GM23338 (cell line): ENCODE data around the gene CEBPZ. TPM values are rescaled to one million over a fixed set of nuclear protein-coding genes. Genes with fewer than 3 reads are reported as not detected.

Experiments used
- ATAC-seq: fragments of 200-7000 bp; cut with Tn5 transposase; 3 replicates; pipeline ENCODE4 v1.9.1; 2020
- DNase-seq: peaks from one replicate; pipeline ENCODE4 v3.0.0-alpha.2; 2015; ENCODE audit warnings: low spot score
- H2AFZ ChIP-seq: fragments of 200-600 bp; sonication (generic); 2 replicates; pipeline ENCODE4 v1.8.0; 2016; ENCODE audit warnings: antibody characterized with exemption, mild to moderate bottlenecking, moderate library complexity
- H3F3A ChIP-seq: fragments of 200-600 bp; sonication (generic); replicated peaks from 2 replicates; pipeline ENCODE4 v1.8.0; 2017; ENCODE audit warnings: antibody characterized with exemption, mixed run types, low read depth
- H3K27ac ChIP-seq: fragments of 200-600 bp; sonication (generic); 2 replicates; pipeline ENCODE4 v1.6.1; 2016; ENCODE audit warnings: low read depth
- H3K27me3 ChIP-seq: fragments of 200-600 bp; sonication (generic); 2 replicates; pipeline ENCODE4 v1.8.0; 2016; ENCODE audit warnings: mild to moderate bottlenecking, mixed run types, moderate library complexity; ENCODE audit not compliant: insufficient read depth
- H3K36me3 ChIP-seq: fragments of 200-600 bp; sonication (generic); 2 replicates; pipeline ENCODE4 v1.8.0; 2016; ENCODE audit warnings: mild to moderate bottlenecking; ENCODE audit not compliant: insufficient read depth
- H3K4me1 ChIP-seq: fragments of 200-600 bp; sonication (generic); 2 replicates; pipeline ENCODE4 v1.8.0; 2016; ENCODE audit warnings: mild to moderate bottlenecking, moderate library complexity; ENCODE audit not compliant: insufficient read depth
- H3K4me2 ChIP-seq: fragments of 200-600 bp; sonication (generic); 2 replicates; pipeline ENCODE4 v1.7.1; 2017; ENCODE audit warnings: mixed run types
- H3K4me3 ChIP-seq: fragments of 200-600 bp; sonication (generic); 2 replicates; pipeline ENCODE4 v1.6.1; 2016; ENCODE audit warnings: mixed run types
- H3K79me2 ChIP-seq: fragments of 200-600 bp; sonication (generic); replicated peaks from 2 replicates; pipeline ENCODE4 v1.8.0; 2017; ENCODE audit warnings: mild to moderate bottlenecking; ENCODE audit not compliant: insufficient read depth
- H3K9me2 ChIP-seq: fragments of 200-600 bp; sonication (generic); 2 replicates; pipeline ENCODE4 v1.8.0; 2017; ENCODE audit not compliant: insufficient read depth
- H4K20me1 ChIP-seq: fragments of 200-600 bp; sonication (generic); replicated peaks from 2 replicates; pipeline ENCODE4 v1.8.0; 2017; ENCODE audit warnings: mild to moderate bottlenecking; ENCODE audit not compliant: insufficient read depth
- H3K27ac Mint-ChIP-seq: 2 replicates; pipeline ENCODE4 v1.8.0; 2020; ENCODE audit warnings: inconsistent platforms, mild to moderate bottlenecking, moderate library complexity, mixed read lengths
- H3K27me3 Mint-ChIP-seq: 3 replicates; pipeline ENCODE4 v1.8.0; 2022; ENCODE audit warnings: low read depth, mild to moderate bottlenecking, moderate library complexity, mixed read lengths, inconsistent platforms; ENCODE audit not compliant: insufficient read depth, poor library complexity
- H3K36me3 Mint-ChIP-seq: 3 replicates; pipeline ENCODE4 v1.8.0; 2021; ENCODE audit warnings: low read depth, mild to moderate bottlenecking, inconsistent platforms, moderate library complexity, mixed read lengths
- H3K4me1 Mint-ChIP-seq: 3 replicates; pipeline ENCODE4 v1.8.0; 2020; ENCODE audit warnings: mild to moderate bottlenecking, inconsistent platforms, mixed read lengths
- H3K4me3 Mint-ChIP-seq: 3 replicates; pipeline ENCODE4 v1.8.0; 2021; ENCODE audit warnings: moderate library complexity, mild to moderate bottlenecking, inconsistent platforms, mixed read lengths
- H3K9me3 Mint-ChIP-seq: 3 replicates; pipeline ENCODE4 v1.8.0; 2020; ENCODE audit warnings: moderate library complexity, mild to moderate bottlenecking, inconsistent platforms, mixed read lengths
- CREB1 ChIP-seq: fragments of 250-450 bp; sonication (Bioruptor Pico); IDR thresholded peaks from 2 replicates; pipeline ENCODE4 v1.5.0; 2020; ENCODE audit warnings: low read depth, mild to moderate bottlenecking, moderate library complexity
- ETS1 ChIP-seq: IDR thresholded peaks from 2 replicates; pipeline ENCODE4 v1.6.1; 2016; ENCODE audit warnings: antibody characterized with exemption
- EZH2 ChIP-seq: fragments of 200-600 bp; sonication (generic); IDR thresholded peaks from one replicate; pipeline ENCODE4 v1.8.0; 2017; ENCODE audit warnings: antibody characterized with exemption, mild to moderate bottlenecking, low read depth; ENCODE audit not compliant: unreplicated experiment
- EZH2phosphoT487 ChIP-seq: fragments of 200-600 bp; sonication (generic); IDR thresholded peaks from one replicate; pipeline ENCODE4 v1.8.1; 2018; ENCODE audit warnings: antibody characterized with exemption; ENCODE audit not compliant: unreplicated experiment
- JUNB ChIP-seq: IDR thresholded peaks from one replicate; pipeline ENCODE4 v1.6.1; 2016; ENCODE audit warnings: antibody characterized with exemption; ENCODE audit not compliant: unreplicated experiment
- NANOG ChIP-seq: IDR thresholded peaks from 2 replicates; pipeline ENCODE4 v1.6.1; 2016; ENCODE audit warnings: antibody characterized with exemption, borderline replicate concordance
- POLR2AphosphoS5 ChIP-seq: IDR thresholded peaks from 2 replicates; pipeline ENCODE4 v1.6.1; 2016; ENCODE audit warnings: antibody characterized with exemption, low read depth
- STAT1 ChIP-seq: IDR thresholded peaks from one replicate; pipeline ENCODE4 v1.6.1; 2016; ENCODE audit warnings: antibody characterized with exemption; ENCODE audit not compliant: unreplicated experiment
- ZNF114 ChIP-seq: fragments of 250-450 bp; sonication (Bioruptor Pico); IDR thresholded peaks from 2 replicates; pipeline ENCODE4 v1.5.0; 2020; ENCODE audit warnings: mild to moderate bottlenecking, moderate library complexity
- ZNF331 ChIP-seq: fragments of 250-450 bp; sonication (Bioruptor Pico); IDR thresholded peaks from 2 replicates; pipeline ENCODE4 v1.5.0; 2020; ENCODE audit warnings: low read depth, mild to moderate bottlenecking, moderate library complexity
- ZNF462 ChIP-seq: fragments of 250-450 bp; sonication (Bioruptor Pico); IDR thresholded peaks from 2 replicates; pipeline ENCODE4 v1.5.0; 2020; ENCODE audit warnings: mild to moderate bottlenecking, moderate library complexity
- polyA plus RNA-seq: library from polyadenylated mRNA; unstranded; fragments of >200 nt; fragmentation: Nextera tagmentation; extraction: Ambion mirVana; gene quantifications from 2 replicates; pipeline ENCODE4 v1.2.1, GENCODE V29; 2016
- total RNA-seq: library from RNA; depleted of rRNA; stranded (reverse); fragments of >200 nt; shearing (Covaris generic); gene quantifications from 2 replicates; pipeline ENCODE4 v1.2.3, GENCODE V29; 2014
- TF ChIP-seq, protein P1 (sequence below), 2 experiments: fragments of 200-600 bp in 1 of 2; sonication (generic) in 1 of 2; conservative IDR thresholded peaks; 2 replicates each; pipeline versions ENCODE4 v1.5.1 to v1.6.1; 2016 to 2017; ENCODE audit warnings: antibody characterized with exemption in 2 of 2, low read depth in 2 of 2, mild to moderate bottlenecking in 2 of 2, moderate library complexity in 1 of 2
- TF ChIP-seq, protein P2 (sequence below): IDR thresholded peaks from one replicate; pipeline ENCODE4 v1.6.1; 2018; ENCODE audit warnings: antibody characterized with exemption; ENCODE audit not compliant: unreplicated experiment

CEBPZ gene
- total and polyA plus RNA-seq, 2 experiments from 2014 or later: 133 to 185 TPM

- H3K4me3 Mint-ChIP-seq: no peak overlapping the region
- H3K27ac ChIP-seq: peak overlapping the region; percentile 76; the same call in 1 of the 2 replicates
- no peaks in the 10 kb centered on the region for H3K9me3 Mint-ChIP-seq
- H4K20me1 ChIP-seq: peaks cover 18% of the 10 kb centered on the region
- TF ChIP-seq POLR2AphosphoS5 (no peak), NANOG (no peak), EZH2 (no peak), ETS1 (no peak), JUNB (no peak), ZNF331 (no peak), CREB1 (CRISPR knock-in tag) (no peak), ZNF114 (no peak), STAT1 (no peak), EZH2phosphoT487 (no peak), ZNF462 (CRISPR knock-in tag) (no peak)
- TF ChIP-seq, protein P1, sequence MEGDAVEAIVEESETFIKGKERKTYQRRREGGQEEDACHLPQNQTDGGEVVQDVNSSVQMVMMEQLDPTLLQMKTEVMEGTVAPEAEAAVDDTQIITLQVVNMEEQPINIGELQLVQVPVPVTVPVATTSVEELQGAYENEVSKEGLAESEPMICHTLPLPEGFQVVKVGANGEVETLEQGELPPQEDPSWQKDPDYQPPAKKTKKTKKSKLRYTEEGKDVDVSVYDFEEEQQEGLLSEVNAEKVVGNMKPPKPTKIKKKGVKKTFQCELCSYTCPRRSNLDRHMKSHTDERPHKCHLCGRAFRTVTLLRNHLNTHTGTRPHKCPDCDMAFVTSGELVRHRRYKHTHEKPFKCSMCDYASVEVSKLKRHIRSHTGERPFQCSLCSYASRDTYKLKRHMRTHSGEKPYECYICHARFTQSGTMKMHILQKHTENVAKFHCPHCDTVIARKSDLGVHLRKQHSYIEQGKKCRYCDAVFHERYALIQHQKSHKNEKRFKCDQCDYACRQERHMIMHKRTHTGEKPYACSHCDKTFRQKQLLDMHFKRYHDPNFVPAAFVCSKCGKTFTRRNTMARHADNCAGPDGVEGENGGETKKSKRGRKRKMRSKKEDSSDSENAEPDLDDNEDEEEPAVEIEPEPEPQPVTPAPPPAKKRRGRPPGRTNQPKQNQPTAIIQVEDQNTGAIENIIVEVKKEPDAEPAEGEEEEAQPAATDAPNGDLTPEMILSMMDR (conservative IDR thresholded peaks at IDR 0.05; ENCODE audit: low read depth in 2 of 2): no peak
- TF ChIP-seq, protein P2, sequence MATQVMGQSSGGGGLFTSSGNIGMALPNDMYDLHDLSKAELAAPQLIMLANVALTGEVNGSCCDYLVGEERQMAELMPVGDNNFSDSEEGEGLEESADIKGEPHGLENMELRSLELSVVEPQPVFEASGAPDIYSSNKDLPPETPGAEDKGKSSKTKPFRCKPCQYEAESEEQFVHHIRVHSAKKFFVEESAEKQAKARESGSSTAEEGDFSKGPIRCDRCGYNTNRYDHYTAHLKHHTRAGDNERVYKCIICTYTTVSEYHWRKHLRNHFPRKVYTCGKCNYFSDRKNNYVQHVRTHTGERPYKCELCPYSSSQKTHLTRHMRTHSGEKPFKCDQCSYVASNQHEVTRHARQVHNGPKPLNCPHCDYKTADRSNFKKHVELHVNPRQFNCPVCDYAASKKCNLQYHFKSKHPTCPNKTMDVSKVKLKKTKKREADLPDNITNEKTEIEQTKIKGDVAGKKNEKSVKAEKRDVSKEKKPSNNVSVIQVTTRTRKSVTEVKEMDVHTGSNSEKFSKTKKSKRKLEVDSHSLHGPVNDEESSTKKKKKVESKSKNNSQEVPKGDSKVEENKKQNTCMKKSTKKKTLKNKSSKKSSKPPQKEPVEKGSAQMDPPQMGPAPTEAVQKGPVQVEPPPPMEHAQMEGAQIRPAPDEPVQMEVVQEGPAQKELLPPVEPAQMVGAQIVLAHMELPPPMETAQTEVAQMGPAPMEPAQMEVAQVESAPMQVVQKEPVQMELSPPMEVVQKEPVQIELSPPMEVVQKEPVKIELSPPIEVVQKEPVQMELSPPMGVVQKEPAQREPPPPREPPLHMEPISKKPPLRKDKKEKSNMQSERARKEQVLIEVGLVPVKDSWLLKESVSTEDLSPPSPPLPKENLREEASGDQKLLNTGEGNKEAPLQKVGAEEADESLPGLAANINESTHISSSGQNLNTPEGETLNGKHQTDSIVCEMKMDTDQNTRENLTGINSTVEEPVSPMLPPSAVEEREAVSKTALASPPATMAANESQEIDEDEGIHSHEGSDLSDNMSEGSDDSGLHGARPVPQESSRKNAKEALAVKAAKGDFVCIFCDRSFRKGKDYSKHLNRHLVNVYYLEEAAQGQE: no peak
- peaks cover 21% of the 10 kb centered on the region for H3K36me3 ChIP-seq
- peak overlapping the region; percentile 95 for H3K4me3 ChIP-seq
- H3K27me3 Mint-ChIP-seq: no peaks in the 10 kb centered on the region
- peaks cover 53% of the 10 kb centered on the region for H3K36me3 Mint-ChIP-seq
- H3K79me2 ChIP-seq: peaks cover 100% of the 10 kb centered on the region
- peaks cover 5% of the 10 kb centered on the region; the same call in 1 of the 2 replicates for H3K9me2 ChIP-seq
- H3F3A ChIP-seq: peaks cover 20% of the 10 kb centered on the region
- no peak overlapping the region for H3K27ac Mint-ChIP-seq
- H3K4me1 ChIP-seq: peaks cover 45% of the 10 kb centered on the region
- H3K4me2 ChIP-seq: peak overlapping the region; percentile 86
- H3K4me1 Mint-ChIP-seq: peaks cover 23% of the 10 kb centered on the region
- peak overlapping the region; percentile 77; the same call in 1 of the 2 replicates for H2AFZ ChIP-seq
- DNase-seq (peak; percentile 24), ATAC-seq (peak; percentile 30)
- H3K27me3 ChIP-seq: no peaks in the 10 kb centered on the region
Observed at GRCh38 chr2:37232131-37232933, 936 bp upstream of the CEBPZ start.
